Neural progenitor cell (in vitro differentiated cells): ENCODE measurements around the gene VTCN1. TPM values are rescaled to one million over a fixed set of nuclear protein-coding genes. Genes with fewer than 3 reads are reported as not detected.

Experiments used
- DNase-seq: peaks from one replicate; pipeline ENCODE4 v3.0.0-alpha.2; 2016; ENCODE audit warnings: low spot score
- H2AFZ ChIP-seq: fragments of 200-600 bp; sonication (generic); replicated peaks from 2 replicates; pipeline ENCODE4 v1.6.1; 2016; ENCODE audit warnings: antibody characterized with exemption
- H3F3A ChIP-seq: fragments of 200-600 bp; sonication (generic); 2 replicates; pipeline ENCODE4 v1.6.1; 2016; ENCODE audit warnings: antibody characterized with exemption, low read depth
- H3K27ac ChIP-seq: fragments of 200-600 bp; sonication (generic); 2 replicates; pipeline ENCODE4 v1.5.1; 2016; ENCODE audit warnings: mild to moderate bottlenecking
- H3K27me3 ChIP-seq: fragments of 200-600 bp; sonication (generic); 2 replicates; pipeline ENCODE4 v1.6.1; 2016; ENCODE audit warnings: mild to moderate bottlenecking, moderate library complexity
- H3K36me3 ChIP-seq: fragments of 200-600 bp; sonication (generic); 2 replicates; pipeline ENCODE4 v1.5.1; 2016
- H3K4me1 ChIP-seq: fragments of 200-600 bp; sonication (generic); 2 replicates; pipeline ENCODE4 v1.6.1; 2016; ENCODE audit warnings: mixed run types
- H3K4me2 ChIP-seq: fragments of 200-600 bp; sonication (generic); 2 replicates; pipeline ENCODE4 v1.6.1; 2016
- H3K4me3 ChIP-seq: fragments of 200-600 bp; sonication (generic); 2 replicates; pipeline ENCODE4 v1.5.1; 2016
- H3K79me2 ChIP-seq: fragments of 200-600 bp; sonication (generic); 2 replicates; pipeline ENCODE4 v1.6.1; 2016; ENCODE audit warnings: low read depth
- H3K9ac ChIP-seq: fragments of 200-600 bp; sonication (generic); 2 replicates; pipeline ENCODE4 v1.6.1; 2016
- H3K9me3 ChIP-seq: fragments of 200-600 bp; sonication (generic); 2 replicates; pipeline ENCODE4 v1.5.1; 2016; ENCODE audit warnings: low read depth
- H4K20me1 ChIP-seq: fragments of 200-600 bp; sonication (generic); 2 replicates; pipeline ENCODE4 v1.6.1; 2016; ENCODE audit warnings: low read depth
- H3K27ac Mint-ChIP-seq: 3 replicates; pipeline ENCODE4 v1.8.0; 2021; ENCODE audit warnings: mixed read lengths
- H3K27me3 Mint-ChIP-seq: 2 replicates; pipeline ENCODE4 v1.8.0; 2022; ENCODE audit warnings: low read depth, mild to moderate bottlenecking, inconsistent platforms, moderate library complexity, mixed read lengths; ENCODE audit not compliant: insufficient read depth
- H3K36me3 Mint-ChIP-seq: 3 replicates; pipeline ENCODE4 v1.8.0; 2021; ENCODE audit warnings: mixed read lengths
- H3K4me1 Mint-ChIP-seq: 3 replicates; pipeline ENCODE4 v1.8.0; 2021; ENCODE audit warnings: mixed read lengths
- H3K4me3 Mint-ChIP-seq: 3 replicates; pipeline ENCODE4 v1.8.0; 2021; ENCODE audit warnings: mild to moderate bottlenecking, moderate library complexity, mixed read lengths
- H3K9me3 Mint-ChIP-seq: 3 replicates; pipeline ENCODE4 v1.8.0; 2020; ENCODE audit warnings: mixed read lengths
- CTCF ChIP-seq: fragments of 200-600 bp; sonication (generic); IDR thresholded peaks from 2 replicates; pipeline ENCODE4 v1.5.1; 2017; ENCODE audit warnings: antibody characterized with exemption, mild to moderate bottlenecking
- EZH2 ChIP-seq: fragments of 200-600 bp; sonication (generic); IDR thresholded peaks from 2 replicates; pipeline ENCODE4 v1.6.1; 2017; ENCODE audit warnings: antibody characterized with exemption, mild to moderate bottlenecking, moderate library complexity
- EZH2phosphoT487 ChIP-seq: fragments of 200-600 bp; sonication (generic); IDR thresholded peaks from 2 replicates; pipeline ENCODE4 v1.6.1; 2017; ENCODE audit warnings: antibody characterized with exemption
- total RNA-seq: library from RNA; depleted of rRNA; stranded (reverse); fragments of >200 nt; gene quantifications from 2 replicates; pipeline ENCODE4 v1.2.3, GENCODE V29; 2015; ENCODE audit warnings: low replicate concordance

Gene VTCN1
- total RNA-seq, 1 donor from 2014 or later: 0.11 TPM

GRCh38 chr1:117137281-117137855 lies 73.4 kb downstream of the VTCN1 start:
- TF ChIP-seq EZH2 (no peak), EZH2phosphoT487 (no peak), CTCF (no peak)
- Histone ChIP-seq H3K9me3 (no peaks in the 10 kb centered on the region), H3K4me2 (no peak overlapping the region), H4K20me1 (no peaks in the 10 kb centered on the region), H3K27ac (no peak overlapping the region), H3K36me3 (no peaks in the 10 kb centered on the region), H3K9ac (no peak overlapping the region), H2AFZ (no peak overlapping the region), H3K27me3 (no peaks in the 10 kb centered on the region), H3K79me2 (no peaks in the 10 kb centered on the region), H3K4me3 (no peak overlapping the region), H3K4me1 (peaks cover 29% of the 10 kb centered on the region), H3F3A (peaks cover 16% of the 10 kb centered on the region)
- Mint-ChIP-seq H3K4me3 (no peak overlapping the region), H3K9me3 (no peaks in the 10 kb centered on the region), H3K27ac (peak overlapping the region; percentile 32), H3K36me3 (no peaks in the 10 kb centered on the region), H3K27me3 (peaks cover 2% of the 10 kb centered on the region), H3K4me1 (peaks cover 36% of the 10 kb centered on the region)
- no peak for DNase-seq

GRCh38 chr1:117136749-117137148 lies 74.0 kb downstream of the VTCN1 start:
- no peaks in the 10 kb centered on the region for H4K20me1 ChIP-seq
- no peaks in the 10 kb centered on the region for H3K27me3 ChIP-seq
- Mint-ChIP-seq H3K27me3 (peaks cover 2% of the 10 kb centered on the region), H3K4me3 (no peak overlapping the region), H3K36me3 (no peaks in the 10 kb centered on the region), H3K4me1 (peaks cover 36% of the 10 kb centered on the region), H3K9me3 (no peaks in the 10 kb centered on the region), H3K27ac (peak overlapping the region; percentile 75)
- H3K79me2 ChIP-seq: no peaks in the 10 kb centered on the region
- no peak overlapping the region for H3K4me3 ChIP-seq
- H3F3A ChIP-seq: peaks cover 16% of the 10 kb centered on the region
- no peak overlapping the region for H2AFZ ChIP-seq
- no peak overlapping the region for H3K4me2 ChIP-seq
- H3K9ac ChIP-seq: no peak overlapping the region
- peaks cover 29% of the 10 kb centered on the region for H3K4me1 ChIP-seq
- H3K36me3 ChIP-seq: no peaks in the 10 kb centered on the region
- no peaks in the 10 kb centered on the region for H3K9me3 ChIP-seq
- H3K27ac ChIP-seq: no peak overlapping the region
- TF ChIP-seq EZH2: no peak
- no peak for TF ChIP-seq CTCF
- no peak for TF ChIP-seq EZH2phosphoT487
- DNase-seq: no peak

- Mint-ChIP-seq H3K4me3 (peak overlapping the region; percentile 33), H3K36me3 (no peaks in the 10 kb centered on the region), H3K27me3 (peaks cover 2% of the 10 kb centered on the region), H3K4me1 (peaks cover 36% of the 10 kb centered on the region), H3K9me3 (no peaks in the 10 kb centered on the region), H3K27ac (peak overlapping the region; percentile 67)
- Histone ChIP-seq H4K20me1 (no peaks in the 10 kb centered on the region), H3K4me3 (no peak overlapping the region), H2AFZ (no peak overlapping the region), H3K4me2 (peak overlapping the region; percentile 48), H3K4me1 (peaks cover 29% of the 10 kb centered on the region), H3K27me3 (no peaks in the 10 kb centered on the region), H3K9me3 (no peaks in the 10 kb centered on the region), H3K9ac (no peak overlapping the region), H3K79me2 (no peaks in the 10 kb centered on the region), H3F3A (peaks cover 16% of the 10 kb centered on the region), H3K36me3 (no peaks in the 10 kb centered on the region), H3K27ac (no peak overlapping the region)
- TF ChIP-seq EZH2phosphoT487 (no peak), CTCF (no peak), EZH2 (no peak)
- no peak for DNase-seq
Observed at GRCh38 chr1:117135329-117135728, 75.4 kb downstream of the VTCN1 start.
